ENCODE measurements around the gene AK9.

DNA sequence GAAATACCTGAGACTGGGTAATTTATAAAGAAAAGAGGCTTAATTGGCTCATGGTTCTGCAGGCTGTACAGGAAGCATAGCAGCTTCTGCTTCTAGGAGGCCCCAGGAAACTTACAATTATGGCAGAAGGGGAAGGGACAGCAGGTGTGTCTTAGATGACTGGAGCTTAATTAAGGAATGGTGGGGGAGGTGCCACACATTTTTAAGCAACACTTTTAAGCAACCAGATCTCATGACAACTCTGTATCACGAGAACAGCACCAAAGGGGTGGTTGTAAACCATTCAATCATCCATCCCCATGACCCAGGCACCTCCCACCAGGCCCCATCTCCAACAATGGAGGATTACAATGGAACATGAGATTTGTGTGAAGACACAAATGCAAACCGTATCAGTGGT lies 27.0 kb upstream of the AK9 start:
- no peak for TF ChIP-seq EZH2 (IDR thresholded peaks at IDR 0.05; ENCODE audit: borderline replicate concordance, low read depth, low read length, severe bottlenecking)
- no peak for TF ChIP-seq CTCF (IDR thresholded peaks at IDR 0.05; ENCODE audit: borderline replicate concordance, extremely low read depth, low read length, poor library complexity, severe bottlenecking)

All from DND-41 (cell line).